ENCODE results near the gene ZC3H4.
"Not testable (repeated sequence)": the region's sequence is repeated elsewhere in the genome, so short reads cannot be mapped to it uniquely, and the experiment has no call there.

Gene ZC3H4

DNA sequence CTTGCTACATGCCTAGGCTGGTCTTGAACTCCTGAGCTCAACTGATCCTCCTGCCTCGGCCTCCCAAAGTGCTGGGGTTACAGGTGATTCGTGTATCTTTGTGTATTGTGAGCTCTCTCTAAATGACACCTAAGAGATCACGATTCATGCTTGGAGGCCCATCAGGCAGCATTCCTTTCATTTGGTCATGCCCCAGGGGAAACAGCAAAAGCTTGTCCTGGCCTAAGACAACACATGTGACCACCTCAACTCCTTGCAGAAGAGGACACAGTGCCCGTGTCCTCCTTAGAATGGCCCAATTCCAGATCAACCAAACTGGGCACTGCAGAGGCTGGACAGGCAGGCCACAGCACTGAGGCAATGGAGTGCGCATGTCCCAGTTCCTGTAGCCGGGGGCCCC is 32.5 kb downstream of the ZC3H4 start:
- no peak overlapping the region for H3K27ac ChIP-seq
- peaks cover 18% of the 10 kb centered on the region; the same call in 1 of the 2 replicates for H3K36me3 ChIP-seq (ENCODE audit: insufficient read depth)

DNA sequence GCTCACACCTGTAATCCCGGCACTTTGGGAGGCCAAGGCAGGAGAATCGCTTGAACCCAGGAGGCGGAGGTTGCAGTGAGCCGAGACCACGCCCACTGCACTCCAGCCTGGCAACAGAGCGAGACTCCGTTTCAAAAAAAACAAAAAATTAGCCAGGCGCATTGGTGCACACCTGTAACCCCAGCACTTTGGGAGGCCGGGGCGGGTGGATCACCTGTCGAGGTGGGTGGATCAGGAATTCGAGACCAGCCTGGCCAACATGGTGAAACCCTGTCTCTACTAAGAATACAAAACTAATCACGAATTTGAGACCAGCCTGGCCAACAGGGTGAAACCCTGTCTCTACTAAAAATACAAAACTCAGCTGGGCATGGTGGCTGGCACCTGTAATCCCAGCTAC is 35.2 kb downstream of the ZC3H4 start:
- H4K20me1 ChIP-seq (ENCODE audit: insufficient read depth) = not testable (repeated sequence)
- H3K36me3 ChIP-seq (ENCODE audit: insufficient read depth) = peaks cover 10% of the 10 kb centered on the region; the same call in 1 of the 2 replicates

More for the DNA sequence above, 32.5 kb downstream of the ZC3H4 start:
- H3K27me3 ChIP-seq (ENCODE audit: insufficient read depth, low read depth) = no peaks in the 10 kb centered on the region
- no peak overlapping the region for H3K4me3 ChIP-seq (IDR thresholded peaks at IDR 0.05; ENCODE audit: insufficient read depth, low read depth, low read length)
- no peak overlapping the region for H3K4me2 ChIP-seq
- no peaks in the 10 kb centered on the region for H4K20me1 ChIP-seq (ENCODE audit: insufficient read depth)
- H3K9ac ChIP-seq = no peak overlapping the region
- TF ChIP-seq, protein P1, sequence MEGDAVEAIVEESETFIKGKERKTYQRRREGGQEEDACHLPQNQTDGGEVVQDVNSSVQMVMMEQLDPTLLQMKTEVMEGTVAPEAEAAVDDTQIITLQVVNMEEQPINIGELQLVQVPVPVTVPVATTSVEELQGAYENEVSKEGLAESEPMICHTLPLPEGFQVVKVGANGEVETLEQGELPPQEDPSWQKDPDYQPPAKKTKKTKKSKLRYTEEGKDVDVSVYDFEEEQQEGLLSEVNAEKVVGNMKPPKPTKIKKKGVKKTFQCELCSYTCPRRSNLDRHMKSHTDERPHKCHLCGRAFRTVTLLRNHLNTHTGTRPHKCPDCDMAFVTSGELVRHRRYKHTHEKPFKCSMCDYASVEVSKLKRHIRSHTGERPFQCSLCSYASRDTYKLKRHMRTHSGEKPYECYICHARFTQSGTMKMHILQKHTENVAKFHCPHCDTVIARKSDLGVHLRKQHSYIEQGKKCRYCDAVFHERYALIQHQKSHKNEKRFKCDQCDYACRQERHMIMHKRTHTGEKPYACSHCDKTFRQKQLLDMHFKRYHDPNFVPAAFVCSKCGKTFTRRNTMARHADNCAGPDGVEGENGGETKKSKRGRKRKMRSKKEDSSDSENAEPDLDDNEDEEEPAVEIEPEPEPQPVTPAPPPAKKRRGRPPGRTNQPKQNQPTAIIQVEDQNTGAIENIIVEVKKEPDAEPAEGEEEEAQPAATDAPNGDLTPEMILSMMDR (conservative IDR thresholded peaks at IDR 0.05; ENCODE audit: low read depth, low read length) = no peak
- no peak overlapping the region for H2AFZ ChIP-seq (ENCODE audit: low read depth)
- no peaks in the 10 kb centered on the region for H3K79me2 ChIP-seq (ENCODE audit: insufficient read depth, low read depth)
- H3K4me1 ChIP-seq (ENCODE audit: low read depth, poor library complexity, severe bottlenecking) = no peaks in the 10 kb centered on the region

DNA sequence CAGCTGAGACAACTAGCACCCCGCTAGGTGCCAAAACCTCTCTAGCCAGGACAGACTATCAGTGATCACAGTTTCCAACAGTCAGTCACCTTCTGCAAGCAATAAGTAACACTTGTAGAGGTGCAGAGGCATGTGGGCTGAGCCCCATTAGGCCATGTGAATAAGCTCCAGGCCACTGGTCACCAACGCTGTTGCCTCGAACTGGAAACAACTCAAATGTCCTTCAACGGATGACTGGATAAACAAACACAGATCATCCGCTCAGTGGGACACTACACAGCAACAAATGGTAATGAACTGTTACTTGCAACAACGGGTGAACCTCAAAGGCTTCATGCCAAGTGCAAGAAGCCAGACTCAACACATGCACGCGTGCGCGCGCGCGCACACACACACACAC is 37.6 kb downstream of the ZC3H4 start:
- H3K4me3 ChIP-seq (IDR thresholded peaks at IDR 0.05; ENCODE audit: insufficient read depth, low read depth, low read length) = no peak overlapping the region
- no peak overlapping the region for H3K9ac ChIP-seq
- TF ChIP-seq, protein P1 (conservative IDR thresholded peaks at IDR 0.05; ENCODE audit: low read depth, low read length) = no peak
- H4K20me1 ChIP-seq (ENCODE audit: insufficient read depth) = no peaks in the 10 kb centered on the region
- H2AFZ ChIP-seq (ENCODE audit: low read depth) = no peak overlapping the region
- no peaks in the 10 kb centered on the region for H3K27me3 ChIP-seq (ENCODE audit: insufficient read depth, low read depth)
- H3K36me3 ChIP-seq (ENCODE audit: insufficient read depth) = peaks cover 7% of the 10 kb centered on the region; the same call in 1 of the 2 replicates
- H3K4me1 ChIP-seq (ENCODE audit: low read depth, poor library complexity, severe bottlenecking) = no peaks in the 10 kb centered on the region
- no peaks in the 10 kb centered on the region for H3K79me2 ChIP-seq (ENCODE audit: insufficient read depth, low read depth)
- no peak overlapping the region for H3K4me2 ChIP-seq
- no peak overlapping the region for H3K27ac ChIP-seq

More for the DNA sequence above, 35.2 kb downstream of the ZC3H4 start:
- H2AFZ ChIP-seq (ENCODE audit: low read depth); H3K27me3 ChIP-seq (ENCODE audit: insufficient read depth, low read depth); H3K4me2 ChIP-seq; H3K79me2 ChIP-seq (ENCODE audit: insufficient read depth, low read depth); H3K27ac ChIP-seq; H3K9ac ChIP-seq; H3K4me3 ChIP-seq (IDR thresholded peaks at IDR 0.05; ENCODE audit: insufficient read depth, low read depth, low read length); H3K4me1 ChIP-seq (ENCODE audit: low read depth, poor library complexity, severe bottlenecking): not testable (repeated sequence)

DNA sequence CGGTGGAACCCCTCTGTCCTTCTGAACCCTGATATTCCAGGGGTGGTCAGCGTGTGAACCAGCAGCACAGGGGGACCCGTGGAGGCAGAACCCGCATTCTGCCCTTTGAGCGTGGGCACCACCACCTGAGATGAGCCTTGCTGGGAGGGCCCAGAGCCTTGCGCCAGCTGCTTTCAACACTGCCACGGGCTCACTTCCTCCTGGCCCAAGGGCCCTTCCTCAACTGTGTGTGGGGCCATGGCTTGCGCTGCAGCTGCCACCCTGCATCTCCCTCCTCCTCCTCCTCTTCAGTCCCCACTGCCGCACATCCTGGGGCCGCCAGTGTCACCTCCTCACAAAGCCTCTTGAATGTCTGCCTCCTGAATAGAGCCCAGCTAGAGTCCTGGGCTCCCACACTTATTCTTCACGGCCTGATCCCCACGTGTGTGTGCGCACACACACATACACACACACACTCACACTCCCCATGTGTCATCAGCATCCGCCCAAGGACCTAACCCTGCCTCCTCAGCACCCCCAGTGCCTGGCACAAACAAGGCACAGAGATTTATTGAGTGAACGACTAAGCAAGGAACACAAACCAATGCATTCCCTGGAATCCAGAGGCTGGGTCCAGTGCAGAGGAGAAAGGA is 38.3 kb downstream of the ZC3H4 start:
- H3K4me3 ChIP-seq (IDR thresholded peaks at IDR 0.05; ENCODE audit: insufficient read depth, low read depth, low read length) = no peak overlapping the region
- no peak overlapping the region for H3K4me2 ChIP-seq
- peaks cover 7% of the 10 kb centered on the region; the same call in 1 of the 2 replicates for H3K36me3 ChIP-seq (ENCODE audit: insufficient read depth)
- no peaks in the 10 kb centered on the region for H3K4me1 ChIP-seq (ENCODE audit: low read depth, poor library complexity, severe bottlenecking)
- no peaks in the 10 kb centered on the region for H3K27me3 ChIP-seq (ENCODE audit: insufficient read depth, low read depth)
- TF ChIP-seq, protein P1 (conservative IDR thresholded peaks at IDR 0.05; ENCODE audit: low read depth, low read length) = no peak
- no peaks in the 10 kb centered on the region for H4K20me1 ChIP-seq (ENCODE audit: insufficient read depth)
- no peak overlapping the region for H2AFZ ChIP-seq (ENCODE audit: low read depth)
- H3K79me2 ChIP-seq (ENCODE audit: insufficient read depth, low read depth) = no peaks in the 10 kb centered on the region
- H3K9ac ChIP-seq = no peak overlapping the region
- no peak overlapping the region for H3K27ac ChIP-seq

GRCh38 chr19:47074621-47075020 is 39.0 kb downstream of the ZC3H4 start:
- no peak overlapping the region for H2AFZ ChIP-seq (ENCODE audit: low read depth)
- H3K4me1 ChIP-seq (ENCODE audit: low read depth, poor library complexity, severe bottlenecking) = no peaks in the 10 kb centered on the region
- H3K4me3 ChIP-seq (IDR thresholded peaks at IDR 0.05; ENCODE audit: insufficient read depth, low read depth, low read length) = no peak overlapping the region
- H3K27ac ChIP-seq = no peak overlapping the region
- no peaks in the 10 kb centered on the region for H3K79me2 ChIP-seq (ENCODE audit: insufficient read depth, low read depth)
- no peak overlapping the region for H3K4me2 ChIP-seq
- no peaks in the 10 kb centered on the region for H3K27me3 ChIP-seq (ENCODE audit: insufficient read depth, low read depth)
- TF ChIP-seq, protein P1 (conservative IDR thresholded peaks at IDR 0.05; ENCODE audit: low read depth, low read length) = no peak
- H3K9ac ChIP-seq = no peak overlapping the region
- H4K20me1 ChIP-seq (ENCODE audit: insufficient read depth) = no peaks in the 10 kb centered on the region
- H3K36me3 ChIP-seq (ENCODE audit: insufficient read depth) = peaks cover 4% of the 10 kb centered on the region; the same call in 1 of the 2 replicates
